Tibial artery (tissue), 4 donors: ENCODE measurements around the gene CATSPERZ.
A peak's percentile ranks its signal among the peaks of the same experiment; 100 is the strongest.

Source experiments
- DNase-seq, 2 donors: peaks; one replicate each; pipeline ENCODE4 v3.0.0-alpha.2; 2019
- H3K27ac ChIP-seq, 2 donors: fragments of 200-600 bp; sonication (generic) in 1 of 2; 1 replicate in 1 of 2; 2 replicates in 1 of 2; pipeline ENCODE4 v1.5.1; 2018 to 2019; ENCODE audit warnings: mild to moderate bottlenecking in 1 of 2
- H3K27me3 ChIP-seq, 2 donors: fragments of 200-600 bp; sonication (generic) in 1 of 2; one replicate each; pipeline versions ENCODE4 v1.5.1 to v1.6.0; 2016 to 2019
- H3K36me3 ChIP-seq, 3 donors: fragments of 200-600 bp; sonication (generic) in 2 of 3; one replicate each; pipeline ENCODE4 v1.5.1; 2016 to 2019; ENCODE audit warnings: mild to moderate bottlenecking in 2 of 3
- H3K4me1 ChIP-seq, 4 donors: fragments of 200-600 bp; sonication (generic) in 2 of 4; 1 replicate in 3 of 4; 2 replicates in 1 of 4; pipeline ENCODE4 v1.5.1; 2016 to 2019
- H3K4me3 ChIP-seq, 2 donors: fragments of 200-600 bp; sonication (generic) in 1 of 2; 1 replicate in 1 of 2; 2 replicates in 1 of 2; pipeline ENCODE4 v1.5.1; 2018 to 2019; ENCODE audit warnings: mild to moderate bottlenecking in 2 of 2
- H3K9me3 ChIP-seq, 3 donors: fragments of 200-600 bp; sonication (generic) in 1 of 3; one replicate each; pipeline ENCODE4 v1.5.1; 2016 to 2019
- CTCF ChIP-seq, 2 experiments: fragments of 200-600 bp in 1 of 2; fragments of 450-650 bp in 1 of 2; IDR thresholded peaks; one replicate each; pipeline ENCODE4 v1.5.1; 2017 to 2019; ENCODE audit warnings: antibody characterized with exemption in 2 of 2, mild to moderate bottlenecking in 1 of 2, moderate library complexity in 1 of 2
- intact Hi-C: fragments of 100-400 bp; cut with DNase I; formaldehyde crosslinking; loops from one replicate; pipeline ENCODE4 v1.15.0; 2023; ENCODE audit warnings: low total_unique reads

Gene CATSPERZ, protein sequence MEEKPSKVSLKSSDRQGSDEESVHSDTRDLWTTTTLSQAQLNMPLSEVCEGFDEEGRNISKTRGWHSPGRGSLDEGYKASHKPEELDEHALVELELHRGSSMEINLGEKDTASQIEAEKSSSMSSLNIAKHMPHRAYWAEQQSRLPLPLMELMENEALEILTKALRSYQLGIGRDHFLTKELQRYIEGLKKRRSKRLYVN

DNA sequence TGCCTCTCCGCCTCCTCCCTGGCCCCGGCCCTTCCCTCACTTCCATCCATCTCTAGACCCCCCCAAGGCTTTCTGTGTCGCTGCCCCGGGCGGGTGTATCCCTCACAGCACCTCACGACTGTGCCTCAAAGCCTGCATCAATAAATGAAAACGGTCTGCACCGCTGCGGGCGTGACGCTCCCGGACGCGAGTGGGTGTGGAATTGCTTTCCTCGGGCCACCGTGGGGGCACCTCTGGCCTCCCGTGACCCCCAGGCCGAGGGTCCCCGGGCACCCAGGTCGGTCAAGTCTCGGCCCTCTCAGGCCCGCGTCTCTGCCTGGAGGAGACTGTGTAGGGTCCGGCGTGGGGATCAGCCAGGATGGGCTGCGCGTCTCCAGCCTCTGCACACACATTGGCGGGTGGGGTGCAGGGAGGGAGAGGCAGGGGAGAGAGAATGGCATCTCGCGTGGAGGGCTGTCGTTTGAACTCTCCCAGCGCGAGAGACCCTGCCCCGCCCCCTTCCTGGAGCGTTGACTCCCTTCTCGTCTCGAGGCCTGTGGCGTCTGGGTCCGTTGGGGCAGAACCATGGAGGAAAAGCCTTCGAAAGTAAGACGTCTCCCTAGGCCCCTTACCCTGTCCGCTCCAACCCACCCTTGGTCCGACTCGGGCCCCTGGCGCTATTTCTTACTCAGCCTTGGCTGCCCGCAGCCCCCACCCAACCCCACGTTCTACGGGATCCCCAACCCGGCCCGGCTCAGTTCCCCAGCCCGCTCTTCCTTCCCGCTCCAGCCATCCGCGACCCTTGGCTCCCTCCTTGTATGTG is at the start of gene CATSPERZ:
Gene CATSPERZ (plus strand): TSS at position 512 of the 802 bp plus-strand sequence. CDS start 53 bp downstream, at position 565.
- Histone ChIP-seq H3K4me1 (peaks cover 0 to 38% (median 28%) of the 10 kb centered on the region in 4 donors), H3K36me3 (no peaks in the 10 kb centered on the region), H3K27ac (peak within 1 kb of the TSS; percentile 3 to 60), H3K9me3 (no peaks in the 10 kb centered on the region), H3K27me3 (peaks cover 0 to 69% of the 10 kb centered on the region in 2 donors), H3K4me3 (peak within 1 kb of the TSS; percentile 43 to 53)
- no peak for TF ChIP-seq CTCF (IDR thresholded peaks at IDR 0.05)
- intact Hi-C loops: loop anchor here (2.0 kb wide), 1 partner anchor 95 kb away; no protein-coding TSS in a partner anchor
- DNase-seq: no peak

DNA sequence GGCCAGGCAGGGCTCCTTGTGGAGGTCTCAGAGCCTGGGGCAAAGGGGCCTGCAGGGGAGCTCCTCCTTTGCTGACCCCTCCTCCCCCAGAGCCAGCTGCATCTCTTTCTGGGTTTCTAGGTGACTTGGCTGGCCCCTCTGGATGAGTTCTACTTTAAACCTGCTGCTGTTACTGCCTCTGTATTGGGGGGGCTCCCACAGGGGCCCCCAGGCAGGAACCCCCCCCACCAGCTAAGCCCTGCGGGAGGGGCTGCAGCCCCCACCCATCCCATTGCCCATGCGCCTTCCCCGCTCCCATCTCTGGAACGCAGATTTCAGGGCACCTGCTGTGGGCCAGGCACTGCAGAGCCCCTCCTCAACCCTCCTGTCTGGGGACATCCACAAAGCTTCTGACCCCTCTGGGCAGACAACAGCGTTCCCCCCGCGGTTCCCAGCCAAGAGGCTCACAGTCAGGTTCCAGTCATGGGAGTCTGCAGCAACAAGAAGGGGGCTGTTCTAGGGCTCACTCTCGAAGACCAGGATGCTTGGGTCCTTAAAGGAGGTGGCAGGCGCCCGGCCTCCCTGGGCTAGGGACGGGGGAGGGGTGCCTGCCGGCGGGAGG is 49.6 kb upstream of the CATSPERZ start:
- Histone ChIP-seq H3K4me1 (peaks cover 0 to 50% (median 42%) of the 10 kb centered on the region in 4 donors), H3K4me3 (peak overlapping the region; percentile 81 to 96)

GRCh38 chr11:64251016-64251752 is 49.0 kb upstream of the CATSPERZ start, which contains the start of gene PLCB3:
TSS of gene PLCB3 (plus strand) at chr11:64251530. CDS start at chr11:64251650, 120 bp downstream.
- peak within 1 kb of the TSS; percentile 81 to 96 for H3K4me3 ChIP-seq
- peaks cover 0 to 43% (median 37%) of the 10 kb centered on the region in 4 donors for H3K4me1 ChIP-seq
- intact Hi-C loops: no loop called here

More for the DNA sequence above, 49.6 kb upstream of the CATSPERZ start:
- no peak for DNase-seq
- peak overlapping the region; percentile 82 for H3K27ac ChIP-seq
- no peaks in the 10 kb centered on the region for H3K9me3 ChIP-seq
- peaks cover 0 to 15% (median 12%) of the 10 kb centered on the region in 3 donors for H3K36me3 ChIP-seq
- no peaks in the 10 kb centered on the region for H3K27me3 ChIP-seq
- no peak for TF ChIP-seq CTCF (IDR thresholded peaks at IDR 0.05)
- intact Hi-C loops: no loop called here

GRCh38 chr11:64251753-64252002 is 48.5 kb upstream of the CATSPERZ start:
- intact Hi-C loops: no loop called here
- Histone ChIP-seq H3K9me3 (no peaks in the 10 kb centered on the region), H3K4me3 (peak overlapping the region; percentile 81 to 96), H3K36me3 (peaks cover 8 to 26% (median 24%) of the 10 kb centered on the region in 3 donors), H3K27me3 (no peaks in the 10 kb centered on the region), H3K27ac (peak overlapping the region; percentile 82), H3K4me1 (peaks cover 0 to 43% (median 37%) of the 10 kb centered on the region in 4 donors)
- no peak for TF ChIP-seq CTCF (IDR thresholded peaks at IDR 0.05)
- DNase-seq: no peak

More at GRCh38 chr11:64251016-64251752, 49.0 kb upstream of the CATSPERZ start, which contains the start of gene PLCB3:
- H3K36me3 ChIP-seq: peaks cover 3 to 21% (median 19%) of the 10 kb centered on the region in 3 donors
- peak; percentile 75 to 90 for TF ChIP-seq CTCF (IDR thresholded peaks at IDR 0.05)
- DNase-seq: no peak
- H3K9me3 ChIP-seq: no peaks in the 10 kb centered on the region
- H3K27me3 ChIP-seq: no peaks in the 10 kb centered on the region
- peak within 1 kb of the TSS; percentile 82 for H3K27ac ChIP-seq
